ENCODE data around the gene FAM110D. TPM values are rescaled to one million over a fixed set of nuclear protein-coding genes. Genes with fewer than 3 reads are reported as not detected.

FAM110D gene
- total RNA-seq, 1 donor from 2014 or later: not detected

- no peak for DNase-seq (ENCODE audit: extremely low spot score, unreplicated experiment)
- no peaks in the 10 kb centered on the region for H3K9me3 Mint-ChIP-seq (ENCODE audit: unreplicated experiment)
- no peak overlapping the region for H3K4me3 Mint-ChIP-seq (ENCODE audit: unreplicated experiment)
- no peak overlapping the region for H3K27ac Mint-ChIP-seq (ENCODE audit: unreplicated experiment)
- H3K36me3 Mint-ChIP-seq (ENCODE audit: unreplicated experiment): no peaks in the 10 kb centered on the region
- H3K4me1 Mint-ChIP-seq (ENCODE audit: unreplicated experiment): peaks cover 10% of the 10 kb centered on the region
- TF ChIP-seq, protein P1, sequence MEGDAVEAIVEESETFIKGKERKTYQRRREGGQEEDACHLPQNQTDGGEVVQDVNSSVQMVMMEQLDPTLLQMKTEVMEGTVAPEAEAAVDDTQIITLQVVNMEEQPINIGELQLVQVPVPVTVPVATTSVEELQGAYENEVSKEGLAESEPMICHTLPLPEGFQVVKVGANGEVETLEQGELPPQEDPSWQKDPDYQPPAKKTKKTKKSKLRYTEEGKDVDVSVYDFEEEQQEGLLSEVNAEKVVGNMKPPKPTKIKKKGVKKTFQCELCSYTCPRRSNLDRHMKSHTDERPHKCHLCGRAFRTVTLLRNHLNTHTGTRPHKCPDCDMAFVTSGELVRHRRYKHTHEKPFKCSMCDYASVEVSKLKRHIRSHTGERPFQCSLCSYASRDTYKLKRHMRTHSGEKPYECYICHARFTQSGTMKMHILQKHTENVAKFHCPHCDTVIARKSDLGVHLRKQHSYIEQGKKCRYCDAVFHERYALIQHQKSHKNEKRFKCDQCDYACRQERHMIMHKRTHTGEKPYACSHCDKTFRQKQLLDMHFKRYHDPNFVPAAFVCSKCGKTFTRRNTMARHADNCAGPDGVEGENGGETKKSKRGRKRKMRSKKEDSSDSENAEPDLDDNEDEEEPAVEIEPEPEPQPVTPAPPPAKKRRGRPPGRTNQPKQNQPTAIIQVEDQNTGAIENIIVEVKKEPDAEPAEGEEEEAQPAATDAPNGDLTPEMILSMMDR (IDR thresholded peaks at IDR 0.05): no peak
- H3K27me3 Mint-ChIP-seq (ENCODE audit: unreplicated experiment): peaks cover 40% of the 10 kb centered on the region
Measured at GRCh38 chr1:26155370-26156284, 3.3 kb upstream of the FAM110D start.

DNA sequence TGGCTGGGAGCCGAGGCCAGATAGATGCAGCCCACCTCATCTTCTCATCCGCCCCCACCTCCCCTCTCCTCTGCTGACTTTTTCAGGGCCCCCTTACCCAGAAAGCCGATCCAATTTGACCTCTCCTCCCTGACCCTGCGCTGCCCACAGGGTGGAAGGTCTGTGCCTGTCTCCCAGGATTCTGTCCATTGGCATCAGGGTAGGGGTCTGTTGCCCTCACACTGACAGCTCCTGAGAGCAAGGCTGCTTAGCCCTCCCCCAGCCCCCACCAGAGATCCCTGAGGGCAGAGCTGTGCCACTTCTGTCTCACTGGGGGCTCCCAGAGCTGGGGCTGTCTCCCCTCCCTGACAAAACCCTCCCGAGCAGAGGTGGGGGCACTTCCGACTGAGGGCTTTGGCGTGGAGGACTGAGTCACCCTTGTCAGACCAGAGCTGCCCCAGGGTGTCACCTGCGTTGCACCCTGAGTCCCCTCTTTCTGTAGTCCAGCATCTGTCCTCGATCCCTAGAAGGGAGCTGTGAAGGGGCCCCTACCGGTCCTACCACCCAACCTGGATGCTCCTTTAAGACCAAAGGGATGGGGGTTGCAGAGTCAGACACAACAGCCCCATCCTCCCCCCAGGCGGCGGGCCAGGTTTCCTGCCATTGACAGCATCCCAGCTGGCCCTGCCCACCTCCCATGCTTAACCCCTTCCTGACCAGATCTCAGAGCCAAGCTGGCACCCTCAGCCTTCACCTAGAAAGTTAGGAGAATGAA, 2.4 kb upstream of the FAM110D start:
- Mint-ChIP-seq H3K4me1 (ENCODE audit: unreplicated experiment) (peaks cover 10% of the 10 kb centered on the region), H3K36me3 (ENCODE audit: unreplicated experiment) (no peaks in the 10 kb centered on the region), H3K27me3 (ENCODE audit: unreplicated experiment) (peaks cover 37% of the 10 kb centered on the region), H3K4me3 (ENCODE audit: unreplicated experiment) (no peak overlapping the region), H3K9me3 (ENCODE audit: unreplicated experiment) (no peaks in the 10 kb centered on the region), H3K27ac (ENCODE audit: unreplicated experiment) (no peak overlapping the region)
- no peak for DNase-seq (ENCODE audit: extremely low spot score, unreplicated experiment)
- TF ChIP-seq, protein P1 (IDR thresholded peaks at IDR 0.05): no peak

- Mint-ChIP-seq H3K36me3 (ENCODE audit: unreplicated experiment) (no peaks in the 10 kb centered on the region), H3K4me1 (ENCODE audit: unreplicated experiment) (peaks cover 15% of the 10 kb centered on the region), H3K27ac (ENCODE audit: unreplicated experiment) (no peak overlapping the region), H3K9me3 (ENCODE audit: unreplicated experiment) (no peaks in the 10 kb centered on the region), H3K27me3 (ENCODE audit: unreplicated experiment) (peaks cover 25% of the 10 kb centered on the region), H3K4me3 (ENCODE audit: unreplicated experiment) (no peak overlapping the region)
- TF ChIP-seq, protein P1 (IDR thresholded peaks at IDR 0.05): no peak
- no peak for DNase-seq (ENCODE audit: extremely low spot score, unreplicated experiment)
Measured at GRCh38 chr1:26158271-26158907, 490 bp upstream of the FAM110D start.

DNA sequence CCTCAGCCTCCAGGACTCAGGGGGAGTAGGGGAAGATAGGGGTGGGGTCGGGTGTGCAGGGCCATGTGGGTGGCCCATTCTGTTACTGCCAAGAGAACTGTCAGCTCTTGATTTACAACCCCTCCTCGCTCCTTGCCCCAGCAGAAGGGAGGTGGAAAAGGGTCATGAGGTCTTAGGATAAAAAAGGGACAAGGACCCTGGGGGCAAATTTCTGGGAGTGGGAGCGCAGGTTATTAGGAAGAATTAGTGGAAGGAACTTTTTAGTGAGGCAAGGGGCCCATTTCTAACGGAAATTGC, 812 bp downstream of the FAM110D start:
- H3K27ac Mint-ChIP-seq (ENCODE audit: unreplicated experiment): no peak overlapping the region

More for the DNA sequence above, 812 bp downstream of the FAM110D start:
- H3K4me3 Mint-ChIP-seq (ENCODE audit: unreplicated experiment): no peak overlapping the region
- TF ChIP-seq, protein P1 (IDR thresholded peaks at IDR 0.05): no peak
- peaks cover 18% of the 10 kb centered on the region for H3K4me1 Mint-ChIP-seq (ENCODE audit: unreplicated experiment)
- no peak for DNase-seq (ENCODE audit: extremely low spot score, unreplicated experiment)
- peaks cover 13% of the 10 kb centered on the region for H3K27me3 Mint-ChIP-seq (ENCODE audit: unreplicated experiment)
- no peaks in the 10 kb centered on the region for H3K9me3 Mint-ChIP-seq (ENCODE audit: unreplicated experiment)
- no peaks in the 10 kb centered on the region for H3K36me3 Mint-ChIP-seq (ENCODE audit: unreplicated experiment)

Data from osteocyte (in vitro differentiated cells).